Measurements from ENCODE around the gene MYO10. TPM values are rescaled to one million over a fixed set of nuclear protein-coding genes. Genes with fewer than 3 reads are reported as not detected.
"Not testable (repeated sequence)": the region's sequence is repeated elsewhere in the genome, so short reads cannot be mapped to it uniquely, and the experiment has no call there.

Gene MYO10
- total RNA-seq, 1 experiment from 2014 or later = 89.8 TPM

DNA sequence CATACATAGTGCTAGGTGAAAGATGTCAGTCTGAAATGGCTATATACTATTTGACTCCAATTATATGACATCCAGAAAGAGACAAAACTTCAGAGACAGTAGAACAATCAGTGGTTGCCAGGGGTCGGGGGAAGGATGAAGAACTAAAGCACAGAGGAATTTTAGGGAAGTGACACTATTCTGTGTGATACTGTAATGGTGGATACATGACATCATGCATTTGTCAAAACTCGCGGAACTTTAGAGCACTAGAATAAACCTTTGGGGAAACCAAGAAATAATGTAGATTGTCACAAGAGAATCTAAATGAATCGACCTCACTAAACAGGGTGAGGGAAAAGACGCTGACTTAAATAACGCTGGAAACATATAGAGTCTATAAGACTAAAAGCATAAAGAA lies 212.3 kb downstream of the MYO10 start:
- Mint-ChIP-seq H3K36me3 (peaks cover 27% of the 10 kb centered on the region), H3K9me3 (peaks cover 13% of the 10 kb centered on the region), H3K4me1 (peaks cover 75% of the 10 kb centered on the region), H3K4me3 (no peak overlapping the region), H3K27me3 (ENCODE audit: low read depth) (no peaks in the 10 kb centered on the region), H3K27ac (no peak overlapping the region; the same call in 1 of the 2 replicates)
- ATAC-seq = no peak
- ChIA-PET POLR2A (no interaction called here), CTCF (no interaction called here)
- no peak for TF ChIP-seq GTF2I (CRISPR knock-in tag; conservative IDR thresholded peaks at IDR 0.05)
- TF ChIP-seq, protein P1, sequence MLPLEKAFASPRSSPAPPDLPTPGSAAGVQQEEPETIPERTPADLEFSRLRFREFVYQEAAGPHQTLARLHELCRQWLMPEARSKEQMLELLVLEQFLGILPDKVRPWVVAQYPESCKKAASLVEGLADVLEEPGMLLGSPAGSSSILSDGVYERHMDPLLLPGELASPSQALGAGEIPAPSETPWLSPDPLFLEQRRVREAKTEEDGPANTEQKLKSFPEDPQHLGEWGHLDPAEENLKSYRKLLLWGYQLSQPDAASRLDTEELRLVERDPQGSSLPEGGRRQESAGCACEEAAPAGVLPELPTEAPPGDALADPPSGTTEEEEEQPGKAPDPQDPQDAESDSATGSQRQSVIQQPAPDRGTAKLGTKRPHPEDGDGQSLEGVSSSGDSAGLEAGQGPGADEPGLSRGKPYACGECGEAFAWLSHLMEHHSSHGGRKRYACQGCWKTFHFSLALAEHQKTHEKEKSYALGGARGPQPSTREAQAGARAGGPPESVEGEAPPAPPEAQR (CRISPR knock-in tag; IDR thresholded peaks at IDR 0.05) = no peak
- no peak for DNase-seq (ENCODE audit: low spot score)

DNA sequence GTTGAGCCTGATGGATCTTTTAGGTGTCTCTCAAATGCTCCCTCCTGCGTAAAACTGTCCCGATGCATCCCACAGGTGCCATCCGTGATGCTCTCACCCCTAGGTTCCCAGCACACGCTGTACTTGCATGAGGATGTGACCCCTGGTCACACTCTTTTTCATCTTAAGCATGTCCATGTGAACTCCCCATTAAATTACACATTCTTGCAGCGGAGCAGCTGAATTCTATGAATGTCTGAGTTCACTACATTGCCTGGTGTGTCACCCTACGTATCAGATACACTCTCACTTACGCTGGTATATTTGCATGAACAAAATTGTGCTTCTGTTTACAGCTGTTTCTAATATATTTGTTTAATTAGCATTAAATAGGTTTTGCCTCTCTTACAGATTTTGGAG lies 214.0 kb downstream of the MYO10 start:
- no peaks in the 10 kb centered on the region for H3K27me3 Mint-ChIP-seq (ENCODE audit: low read depth)
- TF ChIP-seq CREB1 (CRISPR knock-in tag; IDR thresholded peaks at IDR 0.05) = no peak
- POLR2A ChIA-PET = interaction anchor here (1.1 kb wide), 1 partner anchor 18 kb away, joined by 3 read pairs; no protein-coding TSS in a partner anchor
- no peak overlapping the region for H3K4me3 Mint-ChIP-seq
- H3K9me3 Mint-ChIP-seq = peaks cover 13% of the 10 kb centered on the region
- H3K36me3 Mint-ChIP-seq = peaks cover 28% of the 10 kb centered on the region
- DNase-seq (ENCODE audit: low spot score) (no peak), ATAC-seq (peak; percentile 21)
- CTCF ChIA-PET = interaction anchor here (0.9 to 1.0 kb wide), 2 partner anchors 12 to 55 kb away, joined by 3 read pairs; no protein-coding TSS in a partner anchor
- peaks cover 72% of the 10 kb centered on the region for H3K4me1 Mint-ChIP-seq
- H3K27ac Mint-ChIP-seq = peak overlapping the region; percentile 91

DNA sequence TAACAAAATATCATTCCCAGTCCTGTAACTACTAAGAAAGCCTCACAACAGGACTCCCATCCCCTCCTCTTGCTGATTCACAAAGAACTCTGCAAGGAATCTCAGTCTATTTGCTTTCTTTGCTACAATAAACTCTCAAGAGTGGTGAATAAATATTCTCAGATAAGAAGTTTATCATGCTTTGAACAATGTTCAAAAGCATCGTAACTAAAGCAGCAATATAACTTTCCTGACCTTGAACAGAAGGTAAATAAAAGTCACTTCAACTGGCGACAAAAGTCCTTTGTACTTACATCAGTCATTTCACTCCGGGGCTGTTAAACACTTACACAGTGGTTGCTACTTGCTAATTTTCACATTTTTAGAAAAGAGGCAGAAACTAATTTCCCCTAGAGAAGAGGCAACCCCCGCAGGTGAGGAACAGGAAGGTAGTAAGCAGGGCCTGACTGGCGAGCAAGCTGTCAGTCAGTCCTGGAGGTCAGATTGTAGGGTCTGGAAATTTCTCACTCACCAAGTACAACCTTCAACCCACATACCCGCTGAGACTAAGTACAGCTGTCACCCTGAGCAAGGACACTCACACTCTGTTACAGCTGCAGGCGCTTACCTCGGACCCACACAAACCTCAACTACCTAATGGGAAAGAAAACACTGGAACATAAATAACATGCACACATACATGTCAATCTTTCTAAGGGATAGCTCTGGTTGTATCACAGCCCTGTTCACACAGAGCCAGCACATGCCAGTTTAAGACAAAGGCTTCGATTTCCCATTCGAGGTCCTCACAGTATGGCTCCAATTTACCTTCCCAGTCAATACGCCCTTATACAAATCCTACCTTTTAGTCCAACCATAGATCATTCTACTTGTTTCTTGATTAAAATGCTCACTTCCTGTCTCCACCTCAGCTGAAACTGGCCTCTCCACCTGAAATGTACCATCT lies 214.7 kb downstream of the MYO10 start:
- H3K4me3 Mint-ChIP-seq = peak overlapping the region; percentile 25
- CTCF ChIA-PET = interaction anchor here (0.9 to 1.0 kb wide), 2 partner anchors 13 to 55 kb away, joined by 3 read pairs; no protein-coding TSS in a partner anchor
- peaks cover 69% of the 10 kb centered on the region for H3K4me1 Mint-ChIP-seq
- peak overlapping the region; percentile 91 for H3K27ac Mint-ChIP-seq
- TF ChIP-seq SP1 (CRISPR knock-in tag; conservative IDR thresholded peaks at IDR 0.05) (0 out of 2 replicates have a peak, but pooled peaks have one; percentile 10), GTF2I (CRISPR knock-in tag; conservative IDR thresholded peaks at IDR 0.05) (no peak), TEAD4 (CRISPR knock-in tag; IDR thresholded peaks at IDR 0.05) (peak; percentile 23; the same call in 1 of the 2 replicates), NFE2L1 (CRISPR knock-in tag; IDR thresholded peaks at IDR 0.05) (no peak)
- TF ChIP-seq, protein P2, sequence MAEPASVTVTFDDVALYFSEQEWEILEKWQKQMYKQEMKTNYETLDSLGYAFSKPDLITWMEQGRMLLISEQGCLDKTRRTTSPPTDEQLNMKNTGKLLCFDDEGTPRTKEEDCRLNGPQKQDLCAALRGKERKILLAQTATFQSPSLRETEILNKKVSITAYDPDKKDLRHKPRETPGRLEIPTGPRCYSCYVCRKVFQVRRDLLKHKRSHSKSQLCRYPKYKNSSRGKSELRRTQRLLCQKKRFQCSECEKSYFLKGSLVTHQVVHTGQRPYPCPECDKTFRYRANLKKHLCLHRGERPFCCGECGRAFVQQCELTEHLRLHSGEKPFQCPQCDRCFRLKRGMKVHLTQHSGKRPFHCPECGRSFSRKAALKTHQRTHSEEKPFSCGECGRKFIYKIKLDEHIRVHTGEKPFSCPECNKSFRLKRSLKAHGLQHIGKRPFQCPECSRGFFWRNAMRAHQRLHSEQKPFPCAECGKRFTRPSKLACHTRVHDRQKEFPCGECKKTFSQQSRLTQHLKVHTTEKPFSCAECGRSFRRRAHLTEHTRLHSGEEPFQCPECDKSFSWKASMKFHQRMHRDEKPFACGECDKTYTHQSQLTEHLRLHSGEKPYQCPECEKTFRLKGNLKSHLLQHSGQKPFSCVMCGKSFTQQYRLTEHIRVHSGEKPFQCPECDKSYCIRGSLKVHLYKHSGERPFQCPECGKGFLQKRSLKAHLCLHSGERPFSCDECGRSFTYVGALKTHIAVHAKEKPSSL (CRISPR knock-in tag; conservative IDR thresholded peaks at IDR 0.05) = no peak
- TF ChIP-seq, protein P3, sequence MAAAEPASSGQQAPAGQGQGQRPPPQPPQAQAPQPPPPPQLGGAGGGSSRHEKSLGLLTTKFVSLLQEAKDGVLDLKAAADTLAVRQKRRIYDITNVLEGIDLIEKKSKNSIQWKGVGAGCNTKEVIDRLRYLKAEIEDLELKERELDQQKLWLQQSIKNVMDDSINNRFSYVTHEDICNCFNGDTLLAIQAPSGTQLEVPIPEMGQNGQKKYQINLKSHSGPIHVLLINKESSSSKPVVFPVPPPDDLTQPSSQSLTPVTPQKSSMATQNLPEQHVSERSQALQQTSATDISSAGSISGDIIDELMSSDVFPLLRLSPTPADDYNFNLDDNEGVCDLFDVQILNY (CRISPR knock-in tag; IDR thresholded peaks at IDR 0.05) = no peak
- peaks cover 13% of the 10 kb centered on the region for H3K9me3 Mint-ChIP-seq
- POLR2A ChIA-PET = interaction anchor here (1.1 kb wide), 1 partner anchor 17 kb away, joined by 3 read pairs; no protein-coding TSS in a partner anchor
- ATAC-seq = peak; percentile 74
- DNase-seq (ENCODE audit: low spot score) = no peak
- H3K27me3 Mint-ChIP-seq (ENCODE audit: low read depth) = no peaks in the 10 kb centered on the region
- H3K36me3 Mint-ChIP-seq = peaks cover 28% of the 10 kb centered on the region

DNA sequence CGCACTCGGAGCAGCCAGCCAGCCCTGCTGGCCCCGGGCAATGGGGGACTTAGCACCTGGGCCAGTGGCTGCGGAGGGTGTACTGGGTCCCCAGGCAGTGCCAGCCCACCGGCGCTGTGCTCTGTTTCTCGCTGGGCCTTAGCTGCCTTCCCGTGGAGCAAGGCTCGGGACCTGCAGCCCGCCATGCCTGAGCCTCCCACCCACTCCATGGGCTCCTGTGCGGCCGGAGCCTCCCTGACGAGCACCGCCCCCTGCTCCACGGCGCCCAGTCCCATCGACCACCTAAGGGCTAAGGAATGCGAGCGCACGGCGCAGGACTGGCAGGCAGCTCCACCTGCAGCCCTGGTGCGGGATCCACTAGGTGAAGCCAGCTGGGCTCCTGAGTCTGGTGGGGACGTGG lies 218.1 kb downstream of the MYO10 start:
- CTCF ChIA-PET = interaction anchor here (1.6 kb wide), 1 partner anchor 27 kb away, joined by 3 read pairs; no protein-coding TSS in a partner anchor
- DNase-seq (ENCODE audit: low spot score); H3K4me3 Mint-ChIP-seq; ATAC-seq; H3K27me3 Mint-ChIP-seq (ENCODE audit: low read depth); POLR2A ChIA-PET; H3K27ac Mint-ChIP-seq; H3K9me3 Mint-ChIP-seq: not testable (repeated sequence)
- Mint-ChIP-seq H3K36me3 (peaks cover 12% of the 10 kb centered on the region), H3K4me1 (peaks cover 75% of the 10 kb centered on the region)
